Aorta (tissue), 5 donors: ENCODE measurements around the gene SLIT1. TPM values are rescaled to one million over a fixed set of nuclear protein-coding genes. Genes with fewer than 3 reads are reported as not detected.
"Not testable (repeated sequence)": the region's sequence is repeated elsewhere in the genome, so short reads cannot be mapped to it uniquely, and the experiment has no call there.

Experiments
- ATAC-seq: fragments of 200-7000 bp; cut with Tn5 transposase; one replicate; pipeline ENCODE4 v1.9.1; 2022; ENCODE audit warnings: moderate library complexity; ENCODE audit not compliant: low FRiP score
- DNase-seq, 2 donors: peaks; one replicate each; pipeline ENCODE4 v3.0.0-alpha.2; 2020
- H3K27ac ChIP-seq, 2 donors: one replicate each; pipeline ENCODE4 v1.5.1; 2013; ENCODE audit warnings: low read length in 2 of 2, mild to moderate bottlenecking in 2 of 2, moderate library complexity in 2 of 2, control low read depth in 1 of 2, inconsistent platforms in 1 of 2, low read depth in 1 of 2
- H3K27me3 ChIP-seq, 2 donors: one replicate each; pipeline ENCODE4 v1.6.1; 2013; ENCODE audit warnings: control low read depth in 1 of 2, low read length in 1 of 2, mild to moderate bottlenecking in 1 of 2, moderate library complexity in 1 of 2; ENCODE audit not compliant: insufficient read depth in 2 of 2, control insufficient read depth in 1 of 2
- H3K36me3 ChIP-seq, 2 donors: one replicate each; pipeline ENCODE4 v1.6.1; 2013; ENCODE audit warnings: control low read depth in 1 of 2, low read length in 1 of 2, mild to moderate bottlenecking in 1 of 2; ENCODE audit not compliant: insufficient read depth in 2 of 2, control insufficient read depth in 1 of 2
- H3K4me1 ChIP-seq, 2 donors: one replicate each; pipeline ENCODE4 v1.6.1; 2013; ENCODE audit warnings: low read length in 2 of 2, control low read depth in 1 of 2, mild to moderate bottlenecking in 1 of 2, moderate library complexity in 1 of 2; ENCODE audit not compliant: insufficient read depth in 2 of 2, control insufficient read depth in 1 of 2
- H3K4me3 ChIP-seq, 2 donors: one replicate each; pipeline ENCODE4 v1.5.1; 2013; ENCODE audit warnings: low read length in 2 of 2, control low read depth in 1 of 2, mild to moderate bottlenecking in 1 of 2
- H3K9me3 ChIP-seq: one replicate; pipeline ENCODE4 v1.6.1; 2013; ENCODE audit warnings: mild to moderate bottlenecking, low read length; ENCODE audit not compliant: control insufficient read depth
- WGBS, 2 donors: extraction: QIAGEN DNeasy Blood & Tissue Kit; methylation state at CpG; one replicate each; pipeline ENCODE4 v1.1.7; 2013; 5-methylcytosine and 5-hydroxymethylcytosine counted together
- intact Hi-C, 2 donors: fragments of 100-400 bp; cut with DNase I; formaldehyde crosslinking; loops; one replicate each; pipeline versions ENCODE4 v1.14.2 to v1.15.0; 2022
- polyA plus RNA-seq, 2 donors: library from polyadenylated mRNA; stranded (reverse); fragments of 200-250 nt; gene quantifications; one replicate each; pipeline ENCODE4 v1.2.3, GENCODE V29; 2013
- total RNA-seq, 2 donors: library from RNA; stranded (reverse); fragmentation: NEBNext Ultra II Directional; extraction: Animal tissue kit (Norgen Biotek cat#: 25700); gene quantifications; one replicate each; pipeline ENCODE4 v1.2.1, GENCODE V29; 2021
- donor health status: healthy with polysubstance abuse.
- donor health status: Bipolar disorder and iron deficiency.
- donor health status: DM: no; HTN: no; CAD: no.
- donor health status: DM: no; HTN: no; CAD: no.
- donor health status: DM: yes; HTN: yes; CAD: no.

Gene SLIT1
- total and polyA plus RNA-seq, 4 donors = 0.13 to 0.42 (median 0.22) TPM

DNA sequence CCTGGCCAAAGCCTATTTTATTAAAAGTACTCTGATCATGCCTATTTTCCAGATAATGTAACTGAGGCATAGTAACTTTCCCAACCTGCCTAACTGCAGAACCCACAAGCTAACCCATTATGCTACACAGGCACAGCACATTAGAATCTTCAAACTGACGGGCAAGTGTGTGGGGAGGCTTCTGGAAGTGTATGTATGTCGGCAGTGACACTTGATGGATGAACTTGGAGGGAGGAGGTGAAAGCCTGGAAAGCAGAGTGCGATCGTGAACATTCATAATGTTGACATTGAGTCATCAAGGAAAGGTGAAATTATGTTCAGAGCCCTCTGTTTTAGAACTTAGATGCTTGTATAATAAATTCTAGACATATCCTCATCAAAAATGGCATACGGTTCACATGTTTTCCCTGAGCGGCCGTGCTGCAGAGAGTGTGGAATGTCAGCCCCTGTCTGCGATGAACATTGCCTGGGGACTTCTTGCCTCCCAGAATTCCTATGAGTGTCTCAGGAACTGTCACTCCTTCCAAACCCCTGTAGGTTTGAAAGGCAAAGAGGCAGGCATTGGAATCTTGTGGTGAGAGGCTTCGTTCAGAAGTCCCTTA lies 102.4 kb downstream of the SLIT1 start:
- WGBS, 2 donors = 23 to 24% methylated on average over 9 of the region's 9 CpGs
- ATAC-seq (no peak), DNase-seq (no peak)
- Histone ChIP-seq H3K9me3 (no peaks in the 10 kb centered on the region), H3K36me3 (no peaks in the 10 kb centered on the region), H3K27me3 (no peaks in the 10 kb centered on the region), H3K4me3 (no peak overlapping the region), H3K27ac (no peak overlapping the region), H3K4me1 (no peaks in the 10 kb centered on the region)
- intact Hi-C loops = no loop called here

DNA sequence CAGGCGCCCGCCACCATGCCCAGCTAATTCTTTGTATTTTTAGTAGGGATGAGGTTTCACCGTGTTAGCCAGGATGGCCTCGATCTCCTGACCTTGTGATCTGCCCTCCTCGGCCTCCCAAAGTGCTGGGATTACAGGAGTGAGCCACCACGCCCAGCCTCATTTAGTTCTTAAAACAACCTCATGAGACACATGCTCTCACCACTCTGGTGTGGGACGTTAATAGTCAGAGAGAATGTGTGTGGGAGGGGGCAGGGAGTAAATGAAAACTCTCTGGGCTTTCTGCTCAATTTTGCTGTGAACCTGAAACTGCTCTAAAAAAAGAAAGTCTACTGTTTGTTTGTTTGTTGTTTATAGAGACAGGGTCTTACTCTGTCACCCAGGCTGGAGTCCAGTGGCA lies 103.2 kb downstream of the SLIT1 start:
- intact Hi-C loops, H3K27me3 ChIP-seq, H3K4me3 ChIP-seq, H3K9me3 ChIP-seq, H3K27ac ChIP-seq, ATAC-seq, H3K4me1 ChIP-seq, H3K36me3 ChIP-seq, DNase-seq: not testable (repeated sequence)
- WGBS, 2 donors = 81 to 89% methylated on average over 7 of the region's 7 CpGs

DNA sequence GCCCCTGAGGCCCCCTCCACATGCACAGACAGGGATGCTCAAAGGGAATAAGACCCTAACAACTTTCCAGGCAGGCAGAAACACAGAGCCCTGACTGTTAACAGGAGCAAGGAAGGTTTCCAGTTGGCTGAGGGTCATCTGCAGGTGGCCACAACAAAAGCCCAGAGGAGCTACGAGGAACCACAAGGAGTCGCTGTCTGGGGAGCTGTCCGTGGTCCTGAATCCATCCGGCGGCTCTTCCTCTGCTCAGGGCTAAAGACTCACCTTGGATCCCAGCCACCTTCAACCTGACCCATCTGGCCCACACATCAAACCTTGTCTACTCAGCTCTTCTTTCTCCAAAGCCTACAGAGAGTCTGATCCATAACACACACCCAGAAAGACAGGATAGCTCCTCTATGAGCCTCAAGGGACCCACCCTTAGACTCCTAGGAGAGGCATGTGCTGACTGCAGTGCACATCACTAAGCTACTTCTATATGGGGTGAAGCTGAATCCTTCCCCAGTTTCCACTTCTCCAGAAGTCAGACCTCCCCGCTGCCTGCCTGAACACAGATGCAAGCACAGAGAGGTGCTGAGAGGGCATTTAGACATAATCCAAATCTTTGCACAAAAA lies 104.0 kb downstream of the SLIT1 start:
- intact Hi-C loops = no loop called here
- ATAC-seq (no peak), DNase-seq (peak in 1 of 2 donors; percentile 65)
- H3K4me1 ChIP-seq = no peaks in the 10 kb centered on the region
- no peak overlapping the region for H3K4me3 ChIP-seq
- WGBS, 2 donors = 12 to 14% methylated on average over 6 of the region's 6 CpGs
- H3K27me3 ChIP-seq = no peaks in the 10 kb centered on the region
- no peaks in the 10 kb centered on the region for H3K9me3 ChIP-seq
- H3K36me3 ChIP-seq = no peaks in the 10 kb centered on the region
- no peak overlapping the region for H3K27ac ChIP-seq

GRCh38 chr10:97080051-97080776 lies 105.5 kb downstream of the SLIT1 start:
- 36 to 42% methylated on average over 7 of the region's 7 CpGs for WGBS, 2 donors
- DNase-seq (no peak), ATAC-seq (no peak)
- Histone ChIP-seq H3K36me3 (no peaks in the 10 kb centered on the region), H3K4me1 (no peaks in the 10 kb centered on the region), H3K9me3 (no peaks in the 10 kb centered on the region), H3K27me3 (no peaks in the 10 kb centered on the region), H3K4me3 (no peak overlapping the region), H3K27ac (no peak overlapping the region)
- intact Hi-C loops = no loop called here

GRCh38 chr10:97079448-97079847 lies 106.3 kb downstream of the SLIT1 start:
- intact Hi-C loops = no loop called here
- Histone ChIP-seq H3K27me3 (no peaks in the 10 kb centered on the region), H3K4me3 (no peak overlapping the region), H3K4me1 (no peaks in the 10 kb centered on the region), H3K36me3 (no peaks in the 10 kb centered on the region), H3K27ac (no peak overlapping the region), H3K9me3 (no peaks in the 10 kb centered on the region)
- DNase-seq (no peak), ATAC-seq (no peak)
- WGBS, 2 donors = 37 to 46% methylated on average over 3 of the region's 3 CpGs

DNA sequence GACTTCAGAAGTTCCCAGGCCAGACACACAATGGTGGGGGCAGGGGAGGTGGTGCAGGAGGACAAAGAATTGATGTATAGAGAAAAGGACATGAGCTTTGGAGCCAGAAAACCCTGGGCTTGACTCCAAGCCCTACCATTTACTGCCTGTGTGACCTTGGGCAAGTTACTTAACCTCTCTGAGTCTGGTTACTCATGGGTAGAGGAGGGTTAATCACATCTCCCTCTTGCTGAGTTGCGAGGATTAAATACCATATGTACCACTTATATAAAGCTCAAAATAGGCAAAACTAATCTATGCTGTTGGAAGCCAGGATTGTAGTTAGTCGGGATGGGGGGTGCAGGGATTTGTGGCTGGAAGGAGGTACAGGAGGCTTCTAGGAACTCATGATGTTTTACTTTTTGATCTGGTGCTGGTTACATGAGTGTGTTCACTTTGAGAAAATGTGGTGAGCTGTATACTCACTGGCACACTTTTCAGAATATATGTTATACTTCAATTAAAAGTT lies 106.8 kb downstream of the SLIT1 start:
- 46 to 64% methylated on average over 2 of the region's 2 CpGs for WGBS, 2 donors
- Histone ChIP-seq H3K36me3 (no peaks in the 10 kb centered on the region), H3K4me3 (no peak overlapping the region), H3K4me1 (no peaks in the 10 kb centered on the region), H3K27me3 (no peaks in the 10 kb centered on the region), H3K27ac (no peak overlapping the region), H3K9me3 (no peaks in the 10 kb centered on the region)
- ATAC-seq (no peak), DNase-seq (no peak)
- intact Hi-C loops = no loop called here

- Histone ChIP-seq H3K27ac (no peak overlapping the region), H3K9me3 (no peaks in the 10 kb centered on the region), H3K4me3 (no peak overlapping the region), H3K27me3 (no peaks in the 10 kb centered on the region), H3K36me3 (no peaks in the 10 kb centered on the region), H3K4me1 (no peaks in the 10 kb centered on the region)
- DNase-seq (peak in 1 of 2 donors; percentile 71), ATAC-seq (no peak)
- 72 to 75% methylated on average over 14 of the region's 14 CpGs for WGBS, 2 donors
- intact Hi-C loops = no loop called here
Measured at GRCh38 chr10:97078261-97078937, 107.4 kb downstream of the SLIT1 start.

GRCh38 chr10:97076781-97077180 lies 109.0 kb downstream of the SLIT1 start:
- Histone ChIP-seq H3K4me3 (no peak overlapping the region), H3K9me3 (no peaks in the 10 kb centered on the region), H3K27ac (no peak overlapping the region), H3K27me3 (no peaks in the 10 kb centered on the region), H3K36me3 (no peaks in the 10 kb centered on the region), H3K4me1 (no peaks in the 10 kb centered on the region)
- ATAC-seq = no peak
- 73 to 77% methylated on average over 6 of the region's 6 CpGs for WGBS, 2 donors
- intact Hi-C loops = no loop called here
- peak in 1 of 2 donors; percentile 49 for DNase-seq
